ENCODE data around the gene FGD1. TPM values are rescaled to one million over a fixed set of nuclear protein-coding genes. Genes with fewer than 3 reads are reported as not detected.
"Not testable (repeated sequence)": the region's sequence is repeated elsewhere in the genome, so short reads cannot be mapped to it uniquely, and the experiment has no call there.

The FGD1 gene
- 1 to 10 TPM; 2.3 to 2.9 TPM for total RNA-seq

- intact Hi-C loops (cut with DNase I): no loop called here
- no peaks in the 10 kb centered on the region for H3K9me3 ChIP-seq
- TF ChIP-seq CTCF (IDR thresholded peaks at IDR 0.05): no peak
- TF ChIP-seq POLR2A (IDR thresholded peaks at IDR 0.05): peak in 1 of 3 donors; percentile 16
- H3K4me1 ChIP-seq: peaks cover 5% of the 10 kb centered on the region
- no peaks in the 10 kb centered on the region for H3K36me3 ChIP-seq (replicated peaks in 1 of 2; ENCODE audit: insufficient read depth in 1 of 2, low read depth in 2 of 2)
- DNase-seq: peak; percentile 64 to 81 (median 70)
- 0 to 1% methylated on average over 5 to 8 of the region's 51 CpGs for WGBS, 2 donors
- peak within 1 kb of the TSS; percentile 31 to 34 for H3K4me3 ChIP-seq
- H3K27me3 ChIP-seq: no peaks in the 10 kb centered on the region
- peak; percentile 86 for ATAC-seq
- H3K27ac ChIP-seq: peak within 1 kb of the TSS; percentile 8 to 55 (median 33)
Measured at GRCh38 chrX:54495814-54496516, at the start of gene FGD1. TSS of gene FGD1 (minus strand) at chrX:54496234. CDS start at chrX:54495432, 802 bp downstream.

- H3K27ac ChIP-seq; intact Hi-C loops (cut with DNase I); H3K27me3 ChIP-seq; DNase-seq; ATAC-seq; H3K36me3 ChIP-seq (replicated peaks in 1 of 2; ENCODE audit: insufficient read depth in 1 of 2, low read depth in 2 of 2); H3K4me1 ChIP-seq; H3K4me3 ChIP-seq; H3K9me3 ChIP-seq: not testable (repeated sequence)
- 100% methylated on average over 1 to 2 of the region's 4 CpGs for WGBS, 2 donors
Measured at GRCh38 chrX:54542239-54542638, 46.2 kb upstream of the FGD1 start.

- H3K27me3 ChIP-seq: no peaks in the 10 kb centered on the region
- no peaks in the 10 kb centered on the region for H3K9me3 ChIP-seq
- no peaks in the 10 kb centered on the region for H3K4me1 ChIP-seq
- DNase-seq (no peak), ATAC-seq (no peak)
- H3K36me3 ChIP-seq (replicated peaks in 1 of 2; ENCODE audit: insufficient read depth in 1 of 2, low read depth in 2 of 2): peaks cover 0 to 7% of the 10 kb centered on the region in 2 donors
- intact Hi-C loops (cut with DNase I): no loop called here
- TF ChIP-seq CTCF (IDR thresholded peaks at IDR 0.05) (no peak), POLR2A (IDR thresholded peaks at IDR 0.05) (no peak)
- WGBS, 2 donors: 96 to 98% methylated on average over 3 to 4 of the region's 4 CpGs
- no peak overlapping the region for H3K27ac ChIP-seq
- H3K4me3 ChIP-seq: no peak overlapping the region
Measured at GRCh38 chrX:54540289-54540688, 44.3 kb upstream of the FGD1 start.

- Histone ChIP-seq H3K4me3 (no peak overlapping the region), H3K4me1 (peaks cover 17% of the 10 kb centered on the region), H3K27me3 (no peaks in the 10 kb centered on the region), H3K36me3 (replicated peaks in 1 of 2; ENCODE audit: insufficient read depth in 1 of 2, low read depth in 2 of 2) (no peaks in the 10 kb centered on the region), H3K9me3 (no peaks in the 10 kb centered on the region), H3K27ac (no peak overlapping the region)
- 82 to 83% methylated on average over 4 of the region's 4 CpGs for WGBS, 2 donors
- no peak for TF ChIP-seq CTCF (IDR thresholded peaks at IDR 0.05)
- no peak for TF ChIP-seq POLR2A (IDR thresholded peaks at IDR 0.05)
- ATAC-seq (no peak), DNase-seq (no peak)
- intact Hi-C loops (cut with DNase I): no loop called here
Measured at GRCh38 chrX:54534271-54534670, 38.2 kb upstream of the FGD1 start.

GRCh38 chrX:54530357-54530900, 34.4 kb upstream of the FGD1 start:
- TF ChIP-seq CTCF (IDR thresholded peaks at IDR 0.05) (no peak), POLR2A (IDR thresholded peaks at IDR 0.05) (no peak)
- Histone ChIP-seq H3K36me3 (replicated peaks in 1 of 2; ENCODE audit: insufficient read depth in 1 of 2, low read depth in 2 of 2) (no peaks in the 10 kb centered on the region), H3K27ac (peak overlapping the region in 3 of 4 donors; percentile 48 to 91 (median 61)), H3K4me3 (peak overlapping the region; percentile 31 to 60), H3K27me3 (no peaks in the 10 kb centered on the region), H3K4me1 (peaks cover 17% of the 10 kb centered on the region), H3K9me3 (no peaks in the 10 kb centered on the region)
- peak; percentile 47 for ATAC-seq
- intact Hi-C loops (cut with DNase I): no loop called here
- 0% methylated on average over 22 of the region's 22 CpGs; no CpG with 5 or more reads in 1 of the 2 donors for WGBS, 2 donors
- no peak for DNase-seq
